PFSK-1 (cell line): ENCODE measurements around the gene PLCD4.

ENCODE experiments used
- FOXP2 ChIP-seq: optimal IDR thresholded peaks from 2 replicates; pipeline ENCODE3; 2011; ENCODE audit warnings: borderline replicate concordance, control low read depth, inconsistent platforms; ENCODE audit not compliant: insufficient read depth; ENCODE audit errors: extremely low read length, extremely low read depth
- POLR2AphosphoS5 ChIP-seq: IDR thresholded peaks from 2 replicates; pipeline ENCODE4 v1.6.1; 2012; ENCODE audit warnings: low read depth, mild to moderate bottlenecking, control low read depth, low read length, moderate library complexity
- REST ChIP-seq, 2 experiments: IDR thresholded peaks; 2 replicates each; pipeline versions ENCODE4 v1.6.1 to v1.8.0; 2011 to 2012; ENCODE audit warnings: low read depth in 2 of 2, low read length in 2 of 2, control low read depth in 1 of 2, inconsistent platforms in 1 of 2, mild to moderate bottlenecking in 1 of 2, moderate library complexity in 1 of 2; ENCODE audit not compliant: insufficient read depth in 1 of 2
- SIN3A ChIP-seq: IDR thresholded peaks from 2 replicates; pipeline ENCODE4 v1.6.1; 2012; ENCODE audit warnings: mild to moderate bottlenecking, low read length, moderate library complexity, borderline replicate concordance; ENCODE audit not compliant: insufficient read depth
- TAF1 ChIP-seq: IDR thresholded peaks from 2 replicates; pipeline ENCODE4 v1.6.1; 2012; ENCODE audit warnings: low read length, control low read depth, borderline replicate concordance; ENCODE audit not compliant: insufficient read depth

The PLCD4 gene

DNA sequence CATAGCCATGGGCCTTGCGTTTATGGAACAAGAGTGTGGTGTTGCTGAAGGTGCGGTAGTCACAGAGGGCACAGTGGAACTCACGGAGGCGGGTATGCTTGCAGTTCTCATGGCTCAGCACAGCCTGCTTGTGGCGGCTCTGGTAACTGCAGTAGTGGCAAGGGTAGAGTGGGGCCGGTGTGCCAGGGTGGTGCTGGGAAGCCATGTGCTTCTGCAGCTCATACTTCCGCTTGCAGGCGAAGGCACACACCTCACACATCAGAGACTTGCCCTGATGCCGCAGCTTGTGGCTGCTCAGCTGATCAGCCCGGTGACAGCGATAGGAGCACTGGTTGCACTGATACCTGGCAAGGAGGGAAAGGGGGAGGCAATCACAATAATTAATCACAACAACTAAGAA, 37.0 kb downstream of the PLCD4 start:
- no peak for TF ChIP-seq REST (IDR thresholded peaks at IDR 0.05; ENCODE audit: insufficient read depth in 1 of 2, low read depth in 2 of 2, low read length in 2 of 2)

DNA sequence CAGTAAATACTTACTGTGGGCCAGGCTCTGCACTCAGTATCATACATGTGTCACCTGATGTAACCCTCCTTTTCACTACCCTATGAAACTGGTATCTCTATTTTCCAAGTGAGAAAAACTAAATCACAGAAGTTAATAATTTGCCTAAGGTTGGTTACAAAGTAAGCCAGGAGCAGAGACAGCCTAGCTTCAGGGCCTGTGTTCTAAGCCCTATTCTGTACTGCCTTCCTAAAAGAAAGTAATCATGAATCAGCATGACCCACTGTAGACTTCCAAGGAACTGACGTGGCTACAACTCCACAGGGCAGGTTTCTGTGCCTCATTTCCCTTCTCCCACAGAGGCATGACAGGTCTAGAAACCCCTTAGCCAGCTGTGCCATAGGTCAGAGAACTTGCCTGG, 37.4 kb downstream of the PLCD4 start:
- TF ChIP-seq REST (IDR thresholded peaks at IDR 0.05; ENCODE audit: insufficient read depth in 1 of 2, low read depth in 2 of 2, low read length in 2 of 2) (no peak), SIN3A (no peak), FOXP2 (no peak), TAF1 (no peak), POLR2AphosphoS5 (no peak)

DNA sequence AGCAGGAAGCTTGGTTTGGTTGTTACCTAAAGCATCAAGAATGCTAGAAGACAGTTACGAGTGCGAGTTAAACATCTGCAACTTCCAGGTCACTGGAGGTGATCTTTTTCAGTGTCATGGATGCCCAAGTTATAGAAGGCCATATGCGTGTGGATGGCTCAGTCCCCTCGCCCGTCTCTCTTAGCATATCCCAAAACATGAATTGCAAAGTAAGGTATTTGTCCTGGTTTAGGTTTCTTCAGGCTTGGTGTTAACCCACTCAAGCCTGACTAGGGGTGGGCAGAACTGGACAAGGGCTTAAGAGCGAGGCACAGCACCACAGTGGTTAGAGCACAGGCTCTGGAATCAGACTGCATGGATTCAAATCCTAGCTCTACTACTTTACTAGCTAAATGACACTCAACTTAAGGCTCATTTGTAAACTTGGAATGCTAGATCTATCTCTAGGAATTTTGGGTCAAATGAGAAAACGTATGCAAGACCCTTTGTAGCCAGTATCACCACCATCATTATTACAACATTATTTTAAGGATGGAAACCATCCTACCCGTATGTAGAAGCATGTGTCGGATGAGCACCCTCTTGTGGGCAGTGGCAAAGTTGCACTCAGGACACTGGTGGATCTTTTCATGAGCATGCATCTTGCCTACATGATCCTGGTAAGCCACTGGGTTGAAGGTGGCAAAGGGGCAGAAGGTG, 40.5 kb downstream of the PLCD4 start:
- TF ChIP-seq FOXP2, result no peak
- TF ChIP-seq TAF1, result no peak
- no peak for TF ChIP-seq POLR2AphosphoS5
- no peak for TF ChIP-seq SIN3A
- TF ChIP-seq REST (IDR thresholded peaks at IDR 0.05; ENCODE audit: insufficient read depth in 1 of 2, low read depth in 2 of 2, low read length in 2 of 2), result no peak

DNA sequence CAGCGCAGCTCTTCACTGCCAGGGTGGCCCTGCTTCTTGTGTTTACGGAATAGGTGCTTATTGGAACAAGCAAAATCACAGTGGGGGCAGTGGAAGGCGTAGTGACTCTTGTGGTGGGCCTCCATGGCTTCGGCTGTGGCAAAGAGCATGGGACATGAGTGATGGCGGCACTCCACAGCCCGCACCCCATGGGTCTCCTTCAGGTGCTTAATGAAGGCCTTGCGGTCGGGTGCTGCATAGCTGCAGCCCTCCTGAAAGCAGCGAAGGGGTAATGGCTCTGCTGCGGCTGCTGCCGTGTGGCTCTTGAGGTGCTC, 41.0 kb downstream of the PLCD4 start:
- no peak for TF ChIP-seq SIN3A
- no peak for TF ChIP-seq REST (IDR thresholded peaks at IDR 0.05; ENCODE audit: insufficient read depth in 1 of 2, low read depth in 2 of 2, low read length in 2 of 2)
- TF ChIP-seq POLR2AphosphoS5, result no peak
- no peak for TF ChIP-seq TAF1
- no peak for TF ChIP-seq FOXP2

DNA sequence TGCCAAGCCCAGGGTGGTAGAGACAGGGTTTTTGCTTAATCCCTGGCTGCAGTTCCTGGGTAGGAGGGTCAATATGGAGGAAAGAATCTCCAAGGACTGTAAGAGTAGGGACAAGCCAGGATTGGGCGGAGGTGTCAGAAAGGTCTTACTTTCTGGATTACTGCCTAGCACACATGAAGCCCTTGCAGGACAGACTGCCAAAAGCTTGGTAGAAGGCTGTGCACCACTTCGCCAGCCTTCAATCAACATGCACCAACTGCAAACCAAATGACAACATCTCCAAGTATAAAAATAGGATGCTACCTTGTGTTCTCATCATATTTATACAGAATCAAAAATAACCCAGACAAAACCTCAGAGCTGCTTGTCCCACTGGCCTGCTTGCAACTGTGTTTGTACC, 48.1 kb downstream of the PLCD4 start:
- TF ChIP-seq FOXP2, result no peak
- TF ChIP-seq SIN3A, result no peak
- no peak for TF ChIP-seq REST (IDR thresholded peaks at IDR 0.05; ENCODE audit: insufficient read depth in 1 of 2, low read depth in 2 of 2, low read length in 2 of 2)
- no peak for TF ChIP-seq TAF1
- TF ChIP-seq POLR2AphosphoS5, result no peak
